NT2/D1 (cell line): ENCODE measurements around the gene GHDC.

Experiments
- YY1 ChIP-seq: IDR thresholded peaks from 2 replicates; pipeline ENCODE4 v1.6.1; 2011; ENCODE audit not compliant: insufficient read length, insufficient read depth
- ZNF274 ChIP-seq: IDR thresholded peaks from 2 replicates; pipeline ENCODE4 v1.6.1; 2011; ENCODE audit warnings: mild to moderate bottlenecking, low read depth, low read length

DNA sequence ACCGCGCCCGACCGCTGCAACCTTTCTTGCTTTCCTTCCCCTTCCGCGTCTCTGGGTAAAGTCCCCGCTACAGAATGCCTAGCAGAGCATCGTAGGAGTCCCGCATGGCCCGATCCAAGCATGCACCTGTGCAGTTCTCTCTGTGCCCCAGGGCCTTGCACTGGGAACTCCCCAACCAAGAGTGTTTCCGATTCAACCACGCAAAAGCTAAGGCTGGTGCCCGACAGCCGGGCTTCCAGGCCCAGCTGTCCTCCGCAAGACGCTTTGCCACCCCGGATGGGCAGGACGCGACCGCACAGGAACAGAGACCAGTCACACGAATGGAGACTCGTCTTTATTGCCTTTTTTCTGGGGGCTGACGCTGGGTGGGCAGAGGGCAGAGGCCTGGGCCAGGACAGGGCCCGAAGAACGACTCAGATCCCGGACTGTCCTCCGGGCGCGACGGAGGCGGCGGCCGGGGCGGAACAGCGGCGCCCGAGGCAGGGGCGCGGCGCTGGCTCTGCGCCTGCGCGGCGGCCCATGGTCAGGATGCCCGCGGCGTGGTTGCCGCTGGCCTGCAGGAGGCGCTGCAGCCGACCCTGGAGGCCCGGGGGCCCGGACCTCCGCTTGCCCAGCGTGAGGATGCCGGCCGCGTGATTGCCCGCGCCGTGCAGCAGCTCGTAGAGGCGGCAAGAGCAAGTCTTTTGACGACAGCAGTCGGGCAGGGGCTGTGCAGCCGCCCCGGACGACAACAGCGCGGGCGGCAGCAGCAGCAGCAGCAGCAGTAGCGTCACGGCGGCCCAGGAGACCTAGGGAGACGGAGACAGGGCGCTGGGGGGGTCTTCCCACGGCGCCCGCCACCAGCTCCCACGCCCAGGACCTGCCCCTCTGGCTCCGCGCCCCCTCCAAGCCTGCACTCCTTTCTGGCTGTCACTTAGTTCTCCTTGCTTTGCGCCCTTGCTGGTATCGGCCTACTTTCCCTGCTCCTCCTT lies 10.3 kb downstream of the GHDC start:
- TF ChIP-seq YY1 (no peak), ZNF274 (no peak)
